Activated CD8-positive, alpha-beta T cell treated with anti-CD3 and anti-CD28 coated beads, Interleukin-2, amount 10 ng/mL, durations not matched to agents 7 days and 5 days (primary cell): Measurements from ENCODE around the gene FUT8. TPM values are rescaled to one million over a fixed set of nuclear protein-coding genes. Genes with fewer than 3 reads are reported as not detected.
"Not testable (repeated sequence)": the region's sequence is repeated elsewhere in the genome, so short reads cannot be mapped to it uniquely, and the experiment has no call there.

ENCODE experiments used
- ATAC-seq: fragments of 150-1000 bp; cut with Tn5 transposase; one replicate; pipeline ENCODE4 v1.10.0; 2021; ENCODE audit warnings: moderate library complexity
- CTCF ChIA-PET: fragments of 350-600 bp; sonication (Branson Sonifier 250); formaldehyde crosslinking; loops from one replicate; lab custom pipeline; 2021; ENCODE audit warnings: antibody characterized with exemption; lab: Charles Lee
- POLR2A ChIA-PET: fragments of 350-600 bp; sonication (Branson Sonifier 250); formaldehyde crosslinking; loops from one replicate; lab custom pipeline; 2021; ENCODE audit warnings: antibody characterized with exemption; lab: Charles Lee
- DNase-seq: peaks from one replicate; pipeline ENCODE4 v3.0.0-alpha.2; 2020
- H3K27ac Mint-ChIP-seq: one replicate; pipeline ENCODE4 v1.8.0; 2021; ENCODE audit warnings: mild to moderate bottlenecking, mixed read lengths
- H3K27me3 Mint-ChIP-seq: one replicate; pipeline ENCODE4 v1.8.0; 2021; ENCODE audit warnings: low read depth, mixed read lengths
- H3K36me3 Mint-ChIP-seq: one replicate; pipeline ENCODE4 v1.8.0; 2021; ENCODE audit warnings: low read depth, mixed read lengths
- H3K4me1 Mint-ChIP-seq: one replicate; pipeline ENCODE4 v1.8.0; 2021; ENCODE audit warnings: low read depth, mixed read lengths
- H3K4me3 Mint-ChIP-seq: one replicate; pipeline ENCODE4 v1.8.0; 2021; ENCODE audit warnings: mild to moderate bottlenecking, mixed read lengths
- H3K9me3 Mint-ChIP-seq: one replicate; pipeline ENCODE4 v1.8.0; 2022; ENCODE audit warnings: mixed read lengths; ENCODE audit not compliant: insufficient read depth
- total RNA-seq, 2 experiments: library from RNA; stranded (reverse); gene quantifications; one replicate each; pipeline ENCODE4 v1.2.3, GENCODE V29; 2021

The FUT8 gene
- total RNA-seq, 2 experiments from 2014 or later: 99.2 to 101 TPM

- Mint-ChIP-seq H3K9me3 (no peaks in the 10 kb centered on the region), H3K27ac (no peak overlapping the region), H3K36me3 (peaks cover 37% of the 10 kb centered on the region), H3K4me3 (no peak overlapping the region), H3K27me3 (no peaks in the 10 kb centered on the region), H3K4me1 (no peaks in the 10 kb centered on the region)
- no peak for DNase-seq
- ChIA-PET CTCF (interaction anchor here (0.6 to 0.8 kb wide), 2 partner anchors 46 to 148 kb away, joined by 3 read pairs; no protein-coding TSS in a partner anchor), POLR2A (no interaction called here)
- ATAC-seq: no peak
Measured at GRCh38 chr14:65676361-65677014, 264.0 kb downstream of the FUT8 start.

GRCh38 chr14:65685572-65685971 is 273.0 kb downstream of the FUT8 start:
- no peaks in the 10 kb centered on the region for H3K4me1 Mint-ChIP-seq
- POLR2A ChIA-PET: no interaction called here
- H3K27ac Mint-ChIP-seq: no peak overlapping the region
- ATAC-seq (no peak), DNase-seq (no peak)
- peaks cover 5% of the 10 kb centered on the region for H3K9me3 Mint-ChIP-seq
- CTCF ChIA-PET: no interaction called here
- peaks cover 51% of the 10 kb centered on the region for H3K36me3 Mint-ChIP-seq
- no peak overlapping the region for H3K4me3 Mint-ChIP-seq
- no peaks in the 10 kb centered on the region for H3K27me3 Mint-ChIP-seq

- H3K27ac Mint-ChIP-seq: no peak overlapping the region
- POLR2A ChIA-PET: no interaction called here
- H3K4me1 Mint-ChIP-seq: no peaks in the 10 kb centered on the region
- H3K36me3 Mint-ChIP-seq: peaks cover 54% of the 10 kb centered on the region
- DNase-seq (no peak), ATAC-seq (no peak)
- CTCF ChIA-PET: no interaction called here
- H3K9me3 Mint-ChIP-seq: peaks cover 5% of the 10 kb centered on the region
- H3K4me3 Mint-ChIP-seq: no peak overlapping the region
- H3K27me3 Mint-ChIP-seq: no peaks in the 10 kb centered on the region
Measured at GRCh38 chr14:65686761-65687160, 274.2 kb downstream of the FUT8 start.

GRCh38 chr14:65689070-65689469 is 276.5 kb downstream of the FUT8 start:
- H3K27ac Mint-ChIP-seq: no peak overlapping the region
- DNase-seq: no peak
- ChIA-PET POLR2A (no interaction called here), CTCF (no interaction called here)
- H3K9me3 Mint-ChIP-seq: peaks cover 5% of the 10 kb centered on the region
- no peak overlapping the region for H3K4me3 Mint-ChIP-seq
- H3K27me3 Mint-ChIP-seq: no peaks in the 10 kb centered on the region
- H3K36me3 Mint-ChIP-seq: peaks cover 54% of the 10 kb centered on the region
- no peak for ATAC-seq
- H3K4me1 Mint-ChIP-seq: no peaks in the 10 kb centered on the region

GRCh38 chr14:65692566-65692965 is 280.0 kb downstream of the FUT8 start:
- POLR2A ChIA-PET, H3K4me3 Mint-ChIP-seq, H3K27me3 Mint-ChIP-seq, DNase-seq, H3K9me3 Mint-ChIP-seq, H3K27ac Mint-ChIP-seq, ATAC-seq, CTCF ChIA-PET, H3K4me1 Mint-ChIP-seq: not testable (repeated sequence)
- H3K36me3 Mint-ChIP-seq: peaks cover 48% of the 10 kb centered on the region

GRCh38 chr14:65696801-65697200 is 284.3 kb downstream of the FUT8 start:
- Mint-ChIP-seq H3K27me3 (no peaks in the 10 kb centered on the region), H3K9me3 (peaks cover 3% of the 10 kb centered on the region), H3K27ac (no peak overlapping the region), H3K4me3 (no peak overlapping the region), H3K4me1 (no peaks in the 10 kb centered on the region), H3K36me3 (peaks cover 30% of the 10 kb centered on the region)
- DNase-seq: no peak
- ATAC-seq: no peak
- POLR2A ChIA-PET: no interaction called here
- CTCF ChIA-PET: interaction anchor here (0.7 kb wide), 1 partner anchor 55 kb away, joined by 3 read pairs; no protein-coding TSS in a partner anchor

- Mint-ChIP-seq H3K9me3 (peaks cover 6% of the 10 kb centered on the region), H3K27ac (no peak overlapping the region), H3K27me3 (no peaks in the 10 kb centered on the region), H3K36me3 (peaks cover 43% of the 10 kb centered on the region), H3K4me1 (peaks cover 7% of the 10 kb centered on the region), H3K4me3 (no peak overlapping the region)
- ChIA-PET POLR2A (interaction anchor here (0.6 kb wide), 1 partner anchor 14 kb away, joined by 3 read pairs; no protein-coding TSS in a partner anchor), CTCF (interaction anchor here (0.8 kb wide), 1 partner anchor 8 kb away, joined by 3 read pairs; no protein-coding TSS in a partner anchor)
- DNase-seq (no peak), ATAC-seq (no peak)
Measured at GRCh38 chr14:65703521-65703920, 291.0 kb downstream of the FUT8 start.

GRCh38 chr14:65703996-65704395 is 291.5 kb downstream of the FUT8 start:
- no peak overlapping the region for H3K27ac Mint-ChIP-seq
- POLR2A ChIA-PET: interaction anchor here (0.6 kb wide), 1 partner anchor 14 kb away, joined by 3 read pairs; no protein-coding TSS in a partner anchor

GRCh38 chr14:65704437-65704836 is 291.9 kb downstream of the FUT8 start:
- DNase-seq: no peak
- peaks cover 9% of the 10 kb centered on the region for H3K9me3 Mint-ChIP-seq
- POLR2A ChIA-PET: no interaction called here
- no peak overlapping the region for H3K4me3 Mint-ChIP-seq
- ATAC-seq: no peak
- peaks cover 46% of the 10 kb centered on the region for H3K36me3 Mint-ChIP-seq
- CTCF ChIA-PET: no interaction called here
- no peaks in the 10 kb centered on the region for H3K27me3 Mint-ChIP-seq
- H3K27ac Mint-ChIP-seq: no peak overlapping the region
- peaks cover 7% of the 10 kb centered on the region for H3K4me1 Mint-ChIP-seq

More at GRCh38 chr14:65703996-65704395, 291.5 kb downstream of the FUT8 start:
- Mint-ChIP-seq H3K4me3 (no peak overlapping the region), H3K9me3 (peaks cover 6% of the 10 kb centered on the region), H3K36me3 (peaks cover 46% of the 10 kb centered on the region), H3K4me1 (peaks cover 7% of the 10 kb centered on the region), H3K27me3 (no peaks in the 10 kb centered on the region)
- ATAC-seq (no peak), DNase-seq (no peak)
- CTCF ChIA-PET: no interaction called here

- H3K36me3 Mint-ChIP-seq: peaks cover 44% of the 10 kb centered on the region
- DNase-seq (no peak), ATAC-seq (no peak)
- POLR2A ChIA-PET: no interaction called here
- CTCF ChIA-PET: interaction anchor here (1.6 kb wide), 1 partner anchor 11 kb away, joined by 4 read pairs; no protein-coding TSS in a partner anchor
- H3K4me1 Mint-ChIP-seq: peaks cover 7% of the 10 kb centered on the region
- no peak overlapping the region for H3K27ac Mint-ChIP-seq
- no peaks in the 10 kb centered on the region for H3K27me3 Mint-ChIP-seq
- peaks cover 9% of the 10 kb centered on the region for H3K9me3 Mint-ChIP-seq
- no peak overlapping the region for H3K4me3 Mint-ChIP-seq
Measured at GRCh38 chr14:65704850-65705249, 292.3 kb downstream of the FUT8 start.

GRCh38 chr14:65709576-65709975 is 297.0 kb downstream of the FUT8 start:
- Mint-ChIP-seq H3K27ac (no peak overlapping the region), H3K9me3 (peaks cover 16% of the 10 kb centered on the region), H3K27me3 (no peaks in the 10 kb centered on the region), H3K36me3 (peaks cover 48% of the 10 kb centered on the region), H3K4me3 (no peak overlapping the region), H3K4me1 (peaks cover 15% of the 10 kb centered on the region)
- CTCF ChIA-PET: no interaction called here
- DNase-seq (no peak), ATAC-seq (no peak)
- POLR2A ChIA-PET: no interaction called here

- H3K9me3 Mint-ChIP-seq: peaks cover 42% of the 10 kb centered on the region
- ATAC-seq, H3K27me3 Mint-ChIP-seq, H3K4me1 Mint-ChIP-seq, DNase-seq, H3K27ac Mint-ChIP-seq, POLR2A ChIA-PET, H3K4me3 Mint-ChIP-seq, CTCF ChIA-PET: not testable (repeated sequence)
- H3K36me3 Mint-ChIP-seq: peaks cover 73% of the 10 kb centered on the region
Measured at GRCh38 chr14:65716813-65717212, 304.3 kb downstream of the FUT8 start.
